ENCODE results near the gene ZNF629. TPM values are rescaled to one million over a fixed set of nuclear protein-coding genes. Genes with fewer than 3 reads are reported as not detected.

The ZNF629 gene
- total RNA-seq, 2 donors from 2014 or later: 0.16 to 3.6 TPM

GRCh38 chr16:30794634-30795033 is 7.6 kb upstream of the ZNF629 start:
- ATAC-seq: no peak
- no peak overlapping the region for H3K27ac Mint-ChIP-seq
- no peaks in the 10 kb centered on the region for H3K9me3 Mint-ChIP-seq
- no peak for DNase-seq (ENCODE audit: low spot score in 2 of 2)
- no peaks in the 10 kb centered on the region for H3K36me3 Mint-ChIP-seq

DNA sequence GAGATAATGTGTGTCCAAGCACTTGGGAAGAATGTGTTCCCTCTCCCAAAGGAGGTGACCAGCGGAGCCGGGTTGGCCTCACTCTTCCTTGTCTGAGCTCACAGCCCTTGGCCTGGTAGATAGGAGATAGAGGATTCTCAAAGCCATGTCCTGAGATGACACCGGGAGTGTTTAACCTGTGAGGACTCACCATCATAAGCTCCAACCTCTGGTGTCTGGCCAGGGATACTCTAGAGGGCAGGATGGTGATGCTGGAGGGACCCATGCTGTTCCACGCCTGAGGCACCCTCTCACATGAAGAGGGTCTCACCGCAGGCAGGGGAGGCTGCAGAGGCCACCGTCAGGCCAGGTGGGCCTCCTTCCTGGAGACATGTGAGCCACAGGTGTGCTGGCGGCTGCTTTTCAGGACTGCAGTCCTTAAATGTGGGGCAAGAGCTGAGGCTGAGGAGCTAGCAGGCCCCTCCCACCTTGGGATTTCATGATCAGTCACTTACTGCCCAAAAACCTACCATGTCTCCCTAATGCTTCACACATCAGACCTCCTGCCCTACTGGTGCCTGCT is 6.6 kb upstream of the ZNF629 start:
- no peak for DNase-seq (ENCODE audit: low spot score in 2 of 2)
- no peak overlapping the region for H3K27ac Mint-ChIP-seq
- H3K9me3 Mint-ChIP-seq: no peaks in the 10 kb centered on the region
- no peak for ATAC-seq
- no peaks in the 10 kb centered on the region for H3K36me3 Mint-ChIP-seq

DNA sequence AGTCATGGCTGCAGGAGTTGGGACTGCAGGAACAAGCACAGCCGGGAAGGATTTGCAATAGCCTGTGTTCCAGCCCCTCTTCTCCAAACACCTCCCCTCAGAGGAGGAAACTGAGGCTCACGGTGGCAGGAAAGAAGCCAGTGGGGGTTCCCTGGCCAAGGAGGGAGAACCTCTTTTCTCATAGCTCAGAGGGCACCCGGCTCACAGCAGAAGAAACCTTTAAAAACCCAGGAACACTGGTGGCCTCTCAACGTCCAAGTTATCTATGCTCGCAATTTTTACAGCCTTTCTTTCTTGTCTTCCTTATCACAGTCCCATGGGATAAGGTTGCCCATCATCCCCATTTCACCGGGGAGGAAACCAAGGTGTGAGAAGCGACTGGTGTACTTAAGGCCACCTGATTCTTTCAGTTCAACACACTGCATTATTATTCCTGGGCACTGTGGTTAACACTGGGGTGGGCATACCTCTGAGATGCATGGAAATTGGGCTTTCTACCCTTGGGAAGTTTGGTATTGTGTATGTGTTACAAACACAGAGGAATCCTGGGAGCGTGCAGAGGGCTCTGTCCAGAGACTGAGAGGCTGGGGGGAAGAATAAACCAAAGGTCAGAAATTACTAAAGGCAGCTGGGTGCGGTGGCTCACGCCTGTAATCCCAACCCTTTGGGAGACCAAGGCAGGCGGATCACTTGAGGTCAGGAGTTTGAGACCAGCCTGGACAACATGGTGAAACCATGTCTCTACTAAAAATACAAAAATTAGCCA is 791 bp upstream of the ZNF629 start:
- Mint-ChIP-seq H3K36me3 (no peaks in the 10 kb centered on the region), H3K9me3 (no peaks in the 10 kb centered on the region), H3K27ac (peak overlapping the region in 1 of 2 donors; percentile 38)
- ATAC-seq (no peak), DNase-seq (ENCODE audit: low spot score in 2 of 2) (no peak)

DNA sequence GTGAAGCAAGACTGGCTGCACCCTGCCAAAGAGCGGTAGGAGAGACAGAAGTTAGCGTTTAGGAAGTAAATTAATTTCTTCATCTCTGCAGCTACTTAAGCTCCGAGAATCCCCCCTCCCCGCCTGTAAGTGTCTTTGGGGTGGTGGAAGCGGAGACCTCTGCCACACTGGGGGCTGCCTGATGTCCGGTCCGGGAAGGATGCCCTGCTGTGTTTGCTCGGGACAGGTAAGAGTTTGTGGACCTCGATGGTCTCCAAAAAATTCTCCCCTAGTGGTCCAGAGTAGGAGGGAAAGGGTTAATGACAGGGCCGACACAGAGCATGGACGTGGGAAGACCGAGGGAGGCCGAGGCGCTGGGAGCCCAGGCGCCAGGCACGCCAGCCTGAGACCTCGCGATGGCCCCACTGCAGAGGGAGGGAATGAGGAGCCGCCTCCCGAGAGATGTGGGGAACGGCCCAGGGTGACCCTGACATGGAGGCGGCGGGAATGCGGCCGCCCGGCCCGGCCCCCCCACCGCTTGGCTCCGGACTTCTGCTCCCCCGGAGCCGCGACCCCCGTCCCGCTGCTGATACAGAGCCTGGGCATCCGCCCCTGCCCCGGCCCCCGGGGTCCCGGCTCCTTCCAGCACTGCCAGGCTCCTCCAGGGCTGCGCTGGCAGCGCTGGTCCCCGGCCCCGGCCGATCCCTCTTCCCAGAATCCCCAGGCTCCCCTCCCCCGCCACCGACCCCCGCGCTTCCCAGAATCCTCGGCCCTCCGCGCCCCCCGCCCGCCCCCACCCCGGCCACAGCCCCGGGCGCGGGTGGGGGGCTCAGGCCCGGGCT is 680 bp downstream of the ZNF629 start:
- Mint-ChIP-seq H3K27ac (peak overlapping the region; percentile 38 to 72), H3K36me3 (no peaks in the 10 kb centered on the region), H3K9me3 (no peaks in the 10 kb centered on the region)
- ATAC-seq: peak; percentile 70 to 72
- DNase-seq (ENCODE audit: low spot score in 2 of 2): no peak

GRCh38 chr16:30785126-30786106 is 1.6 kb downstream of the ZNF629 start:
- H3K36me3 Mint-ChIP-seq: no peaks in the 10 kb centered on the region
- H3K27ac Mint-ChIP-seq: peak overlapping the region in 1 of 2 donors; percentile 44
- ATAC-seq (no peak), DNase-seq (ENCODE audit: low spot score in 2 of 2) (no peak)
- no peaks in the 10 kb centered on the region for H3K9me3 Mint-ChIP-seq

DNA sequence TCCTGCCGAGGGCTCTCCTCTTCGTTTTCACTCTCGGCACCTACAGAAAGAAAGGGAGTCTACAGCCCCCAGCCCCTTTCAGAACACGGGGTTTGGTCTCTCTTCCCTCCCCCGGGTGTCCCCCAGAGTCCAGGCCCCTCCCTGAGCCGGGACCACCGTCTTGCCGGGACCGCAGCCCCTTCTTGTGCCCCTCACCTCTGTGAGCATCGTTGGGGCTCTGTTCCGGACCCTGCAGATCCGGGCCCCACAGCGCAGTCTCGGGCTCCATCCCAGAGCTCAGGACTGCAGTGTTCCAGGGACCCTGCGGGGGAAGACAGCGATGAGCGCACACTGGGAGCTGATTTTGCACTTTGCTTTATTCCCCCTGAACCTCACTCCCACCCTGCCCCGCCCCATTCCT is 2.8 kb downstream of the ZNF629 start:
- H3K27ac Mint-ChIP-seq: no peak overlapping the region
- DNase-seq (ENCODE audit: low spot score in 2 of 2) (no peak), ATAC-seq (no peak)
- H3K36me3 Mint-ChIP-seq: no peaks in the 10 kb centered on the region
- H3K9me3 Mint-ChIP-seq: no peaks in the 10 kb centered on the region

- Mint-ChIP-seq H3K36me3 (no peaks in the 10 kb centered on the region), H3K27ac (no peak overlapping the region), H3K9me3 (no peaks in the 10 kb centered on the region)
- no peak for ATAC-seq
- DNase-seq (ENCODE audit: low spot score in 2 of 2): peak in 1 of 2 donors; percentile 52
Measured at GRCh38 chr16:30783280-30784109, 3.5 kb downstream of the ZNF629 start.

- Mint-ChIP-seq H3K36me3 (no peaks in the 10 kb centered on the region), H3K27ac (no peak overlapping the region), H3K9me3 (no peaks in the 10 kb centered on the region)
- DNase-seq (ENCODE audit: low spot score in 2 of 2): peak in 1 of 2 donors; percentile 48
- ATAC-seq: no peak
Measured at GRCh38 chr16:30782486-30783279, 4.3 kb downstream of the ZNF629 start.

DNA sequence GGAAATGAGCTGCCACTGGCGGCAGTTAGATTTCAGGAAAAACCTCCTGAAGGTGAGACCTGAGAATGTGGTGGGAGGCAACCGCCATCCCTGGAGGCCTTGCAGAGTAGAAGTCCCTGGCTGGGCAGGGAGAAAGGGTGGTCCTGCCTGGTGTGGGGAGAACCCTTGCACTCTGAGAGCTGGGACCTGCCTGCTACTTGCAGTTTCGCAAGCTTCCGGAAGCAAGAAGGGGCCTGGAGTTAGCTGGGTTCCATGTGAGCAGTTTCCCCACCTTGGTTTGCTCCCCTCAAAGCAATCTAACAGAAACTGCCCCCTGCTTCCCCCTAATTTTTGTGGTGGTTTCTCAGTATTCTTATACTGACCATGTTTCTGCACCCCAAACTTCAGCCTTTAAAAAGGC is 6.5 kb downstream of the ZNF629 start:
- DNase-seq (ENCODE audit: low spot score in 2 of 2) (no peak), ATAC-seq (no peak)
- Mint-ChIP-seq H3K9me3 (no peaks in the 10 kb centered on the region), H3K36me3 (no peaks in the 10 kb centered on the region), H3K27ac (no peak overlapping the region)

- Mint-ChIP-seq H3K9me3 (no peaks in the 10 kb centered on the region), H3K36me3 (no peaks in the 10 kb centered on the region), H3K27ac (peak overlapping the region in 1 of 2 donors; percentile 36)
- DNase-seq (ENCODE audit: low spot score in 2 of 2): no peak
- no peak for ATAC-seq
Measured at GRCh38 chr16:30780021-30780420, 7.0 kb downstream of the ZNF629 start.

GRCh38 chr16:30779596-30779995 is 7.4 kb downstream of the ZNF629 start:
- DNase-seq (ENCODE audit: low spot score in 2 of 2) (no peak), ATAC-seq (no peak)
- no peaks in the 10 kb centered on the region for H3K9me3 Mint-ChIP-seq
- H3K27ac Mint-ChIP-seq: no peak overlapping the region
- H3K36me3 Mint-ChIP-seq: no peaks in the 10 kb centered on the region

- no peaks in the 10 kb centered on the region for H3K36me3 Mint-ChIP-seq
- ATAC-seq: no peak
- no peak for DNase-seq (ENCODE audit: low spot score in 2 of 2)
- H3K27ac Mint-ChIP-seq: no peak overlapping the region
- H3K9me3 Mint-ChIP-seq: no peaks in the 10 kb centered on the region
Measured at GRCh38 chr16:30778549-30779244, 8.3 kb downstream of the ZNF629 start.

GRCh38 chr16:30777591-30778297 is 9.3 kb downstream of the ZNF629 start:
- no peaks in the 10 kb centered on the region for H3K36me3 Mint-ChIP-seq
- no peaks in the 10 kb centered on the region for H3K9me3 Mint-ChIP-seq
- H3K27ac Mint-ChIP-seq: no peak overlapping the region
- ATAC-seq: no peak
- DNase-seq (ENCODE audit: low spot score in 2 of 2): no peak

Measured in activated naive CD4-positive, alpha-beta T cell treated with anti-CD3 and anti-CD28 coated beads, Interleukin-2, amount 50 U/mL, for 72 hours (primary cell).